KMS-11 (cell line): ENCODE data around the gene ALPI.

ENCODE experiments used
- H2AFZ ChIP-seq: fragments of 200-600 bp; sonication (generic); 2 replicates; pipeline ENCODE4 v1.6.1; 2016; ENCODE audit warnings: antibody characterized with exemption, mixed run types, low read depth
- H3K27ac ChIP-seq: fragments of 200-600 bp; sonication (generic); 2 replicates; pipeline ENCODE4 v1.6.1; 2016; ENCODE audit warnings: mild to moderate bottlenecking, mixed run types
- H3K27me3 ChIP-seq: fragments of 200-600 bp; sonication (generic); 2 replicates; pipeline ENCODE4 v1.6.1; 2017; ENCODE audit warnings: mild to moderate bottlenecking, low read depth, mixed run types, moderate library complexity; ENCODE audit not compliant: insufficient read depth
- H3K36me3 ChIP-seq: fragments of 200-600 bp; sonication (generic); 2 replicates; pipeline ENCODE4 v1.6.1; 2017; ENCODE audit warnings: mild to moderate bottlenecking, mixed run types; ENCODE audit not compliant: insufficient read depth
- H3K4me1 ChIP-seq: fragments of 200-600 bp; sonication (generic); 2 replicates; pipeline ENCODE4 v1.6.1; 2016; ENCODE audit warnings: mild to moderate bottlenecking, low read depth, mixed run types; ENCODE audit not compliant: poor library complexity, severe bottlenecking
- H3K4me2 ChIP-seq: fragments of 200-600 bp; sonication (generic); 2 replicates; pipeline ENCODE4 v1.7.0; 2016; ENCODE audit warnings: mild to moderate bottlenecking, mixed run types
- H3K4me3 ChIP-seq: fragments of 200-600 bp; sonication (generic); IDR thresholded peaks from 2 replicates; pipeline ENCODE4 v1.6.1; 2017; ENCODE audit warnings: low read depth, low read length, mixed read lengths; ENCODE audit not compliant: insufficient read depth
- H3K79me2 ChIP-seq: fragments of 200-600 bp; sonication (generic); 2 replicates; pipeline ENCODE4 v1.6.1; 2016; ENCODE audit warnings: low read depth, mixed run types; ENCODE audit not compliant: insufficient read depth
- H3K9ac ChIP-seq: fragments of 200-600 bp; sonication (generic); 2 replicates; pipeline ENCODE4 v1.6.1; 2016; ENCODE audit warnings: mild to moderate bottlenecking, mixed run types
- H4K20me1 ChIP-seq: fragments of 200-600 bp; sonication (generic); 2 replicates; pipeline ENCODE4 v1.6.1; 2016; ENCODE audit warnings: mild to moderate bottlenecking, mixed run types; ENCODE audit not compliant: insufficient read depth
- TF ChIP-seq, protein P1 (sequence below): fragments of 200-600 bp; sonication (generic); conservative IDR thresholded peaks from 2 replicates; pipeline ENCODE4 v1.6.1; 2017; ENCODE audit warnings: low read depth, mild to moderate bottlenecking, antibody characterized with exemption, low read length, moderate library complexity, mixed read lengths

Gene ALPI

GRCh38 chr2:232483923-232484627 lies 28.1 kb downstream of the ALPI start:
- Histone ChIP-seq H3K36me3 (no peaks in the 10 kb centered on the region), H3K79me2 (no peaks in the 10 kb centered on the region), H4K20me1 (no peaks in the 10 kb centered on the region), H3K4me3 (no peak overlapping the region), H3K27ac (no peak overlapping the region), H2AFZ (no peak overlapping the region), H3K27me3 (peaks cover 7% of the 10 kb centered on the region; the same call in 1 of the 2 replicates), H3K4me1 (no peaks in the 10 kb centered on the region), H3K4me2 (no peak overlapping the region), H3K9ac (no peak overlapping the region)
- TF ChIP-seq, protein P1, sequence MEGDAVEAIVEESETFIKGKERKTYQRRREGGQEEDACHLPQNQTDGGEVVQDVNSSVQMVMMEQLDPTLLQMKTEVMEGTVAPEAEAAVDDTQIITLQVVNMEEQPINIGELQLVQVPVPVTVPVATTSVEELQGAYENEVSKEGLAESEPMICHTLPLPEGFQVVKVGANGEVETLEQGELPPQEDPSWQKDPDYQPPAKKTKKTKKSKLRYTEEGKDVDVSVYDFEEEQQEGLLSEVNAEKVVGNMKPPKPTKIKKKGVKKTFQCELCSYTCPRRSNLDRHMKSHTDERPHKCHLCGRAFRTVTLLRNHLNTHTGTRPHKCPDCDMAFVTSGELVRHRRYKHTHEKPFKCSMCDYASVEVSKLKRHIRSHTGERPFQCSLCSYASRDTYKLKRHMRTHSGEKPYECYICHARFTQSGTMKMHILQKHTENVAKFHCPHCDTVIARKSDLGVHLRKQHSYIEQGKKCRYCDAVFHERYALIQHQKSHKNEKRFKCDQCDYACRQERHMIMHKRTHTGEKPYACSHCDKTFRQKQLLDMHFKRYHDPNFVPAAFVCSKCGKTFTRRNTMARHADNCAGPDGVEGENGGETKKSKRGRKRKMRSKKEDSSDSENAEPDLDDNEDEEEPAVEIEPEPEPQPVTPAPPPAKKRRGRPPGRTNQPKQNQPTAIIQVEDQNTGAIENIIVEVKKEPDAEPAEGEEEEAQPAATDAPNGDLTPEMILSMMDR: no peak

DNA sequence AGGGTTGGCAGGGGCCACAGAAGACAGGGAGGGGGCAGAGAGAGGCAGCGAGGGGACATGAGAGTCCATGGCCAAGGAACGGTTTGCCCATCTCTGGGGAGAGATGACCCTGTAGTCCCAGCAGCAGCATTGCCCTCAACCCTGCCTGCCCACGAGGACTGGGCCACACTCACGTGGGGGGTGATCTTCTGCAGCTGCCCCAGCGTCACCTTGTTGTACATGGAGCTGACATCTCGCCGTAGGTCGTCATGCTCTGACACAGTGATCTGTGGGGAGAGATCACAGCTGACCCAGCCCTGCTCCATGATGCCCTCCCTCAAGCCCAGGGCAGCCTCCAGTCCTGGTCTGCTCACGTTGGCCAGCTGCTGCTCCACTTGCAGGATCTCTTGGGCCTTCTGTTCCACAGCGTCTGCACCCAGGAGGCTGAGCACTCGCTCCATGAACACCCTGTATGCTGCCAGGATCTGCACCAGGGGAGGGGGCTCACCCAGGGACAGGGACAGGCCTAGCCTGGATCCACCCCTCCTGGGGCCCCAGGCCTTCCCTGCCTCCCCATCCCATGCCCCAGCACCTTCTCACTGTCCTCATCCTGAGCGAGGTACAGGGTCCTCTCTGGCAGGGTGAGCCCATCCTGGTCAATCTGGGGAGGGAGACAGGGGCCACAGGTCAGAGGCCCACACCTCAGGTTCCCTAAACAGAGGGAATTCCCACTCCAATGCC lies 28.8 kb downstream of the ALPI start:
- Histone ChIP-seq H4K20me1 (no peaks in the 10 kb centered on the region), H3K27ac (no peak overlapping the region), H2AFZ (no peak overlapping the region), H3K79me2 (no peaks in the 10 kb centered on the region), H3K4me1 (no peaks in the 10 kb centered on the region), H3K9ac (no peak overlapping the region), H3K36me3 (no peaks in the 10 kb centered on the region), H3K4me3 (no peak overlapping the region), H3K27me3 (peaks cover 7% of the 10 kb centered on the region; the same call in 1 of the 2 replicates), H3K4me2 (no peak overlapping the region)
- TF ChIP-seq, protein P1: no peak

- no peaks in the 10 kb centered on the region for H3K79me2 ChIP-seq
- H3K9ac ChIP-seq: no peak overlapping the region
- no peak overlapping the region for H2AFZ ChIP-seq
- no peak overlapping the region for H3K4me2 ChIP-seq
- TF ChIP-seq, protein P1: no peak
- no peaks in the 10 kb centered on the region for H3K4me1 ChIP-seq
- no peak overlapping the region for H3K4me3 ChIP-seq
- H3K27me3 ChIP-seq: peaks cover 7% of the 10 kb centered on the region; the same call in 1 of the 2 replicates
- no peaks in the 10 kb centered on the region for H3K36me3 ChIP-seq
- no peak overlapping the region for H3K27ac ChIP-seq
- no peaks in the 10 kb centered on the region for H4K20me1 ChIP-seq
Observed at GRCh38 chr2:232485348-232485756, 29.4 kb downstream of the ALPI start.

- H2AFZ ChIP-seq: no peak overlapping the region
- H3K9ac ChIP-seq: no peak overlapping the region
- H3K4me2 ChIP-seq: no peak overlapping the region
- no peaks in the 10 kb centered on the region for H3K4me1 ChIP-seq
- TF ChIP-seq, protein P1: no peak
- no peaks in the 10 kb centered on the region for H3K79me2 ChIP-seq
- H3K4me3 ChIP-seq: no peak overlapping the region
- no peaks in the 10 kb centered on the region for H4K20me1 ChIP-seq
- no peaks in the 10 kb centered on the region for H3K36me3 ChIP-seq
- H3K27me3 ChIP-seq: 0 out of 2 replicates have a peak, but pooled peaks cover 3% of the 10 kb centered on the region
- no peak overlapping the region for H3K27ac ChIP-seq
Observed at GRCh38 chr2:232485757-232486557, 30.0 kb downstream of the ALPI start.
